Stomach (tissue), 9 donors: ENCODE data around the gene TMEM132C. TPM values are rescaled to one million over a fixed set of nuclear protein-coding genes. Genes with fewer than 3 reads are reported as not detected.

Experiments used
- DNase-seq, 2 donors: peaks; one replicate each; pipeline versions ENCODE4 v3.0.0 to v3.0.0-alpha.2; 2013 to 2019
- H3K27ac ChIP-seq, 5 donors: fragments of 200-600 bp in 4 of 5; sonication (generic) in 4 of 5; one replicate each; pipeline ENCODE4 v1.5.1; 2013 to 2019; ENCODE audit warnings: mild to moderate bottlenecking in 1 of 5, moderate library complexity in 1 of 5
- H3K27me3 ChIP-seq, 3 donors: fragments of 200-600 bp; sonication (generic); one replicate each; pipeline ENCODE4 v1.5.1; 2017 to 2019; ENCODE audit warnings: mixed run types in 1 of 3
- H3K36me3 ChIP-seq, 4 donors: fragments of 200-600 bp; sonication (generic); 1 replicate in 3 of 4; 2 replicates in 1 of 4; pipeline ENCODE4 v1.5.1; 2016 to 2019
- H3K4me1 ChIP-seq, 4 donors: fragments of 200-600 bp; sonication (generic); one replicate each; pipeline ENCODE4 v1.5.1; 2016 to 2019
- H3K4me3 ChIP-seq, 4 donors: fragments of 200-600 bp; sonication (generic) in 3 of 4; one replicate each; pipeline ENCODE4 v1.5.1; 2016 to 2019; ENCODE audit warnings: mild to moderate bottlenecking in 1 of 4
- H3K9me3 ChIP-seq, 4 donors: fragments of 200-600 bp; sonication (generic); one replicate each; pipeline ENCODE4 v1.5.1; 2016 to 2019
- CTCF ChIP-seq, 7 experiments: fragments of 450-650 bp in 4 of 7; fragments of 200-600 bp in 3 of 7; sonication (generic) in 3 of 7; IDR thresholded peaks; one replicate each; pipeline ENCODE4 v1.5.1; 2016 to 2019; ENCODE audit warnings: antibody characterized with exemption in 7 of 7, control low read depth in 2 of 7, mild to moderate bottlenecking in 1 of 7
- EP300 ChIP-seq: sonication (generic); formaldehyde crosslinking; IDR thresholded peaks from one replicate; pipeline ENCODE4 v1.6.1; 2017; ENCODE audit warnings: antibody characterized with exemption
- POLR2A ChIP-seq, 4 donors: fragments of 450-650 bp; IDR thresholded peaks; one replicate each; pipeline ENCODE4 v1.6.1; 2016; ENCODE audit warnings: antibody characterized with exemption in 4 of 4, control low read depth in 2 of 4, mild to moderate bottlenecking in 1 of 4, moderate library complexity in 1 of 4
- POLR2AphosphoS5 ChIP-seq, 3 donors: sonication (generic); formaldehyde crosslinking; IDR thresholded peaks; one replicate each; pipeline ENCODE4 v1.6.1; 2016; ENCODE audit warnings: antibody characterized with exemption in 3 of 3
- WGBS, 5 donors: extraction: QIAGEN DNeasy Blood & Tissue Kit in 3 of 5; methylation state at CpG; one replicate each; pipeline versions ENCODE4 v1.1.5 to v1.1.7; 2013 to 2018; 5-methylcytosine and 5-hydroxymethylcytosine counted together
- intact Hi-C: fragments of 100-400 bp; cut with DNase I; formaldehyde crosslinking; loops from one replicate; pipeline ENCODE4 v1.15.1; 2023; ENCODE audit warnings: low total_unique reads
- polyA plus RNA-seq, 3 donors: library from polyadenylated mRNA; stranded (reverse); fragments of 200-250 nt; gene quantifications; one replicate each; pipeline ENCODE4 v1.2.3, GENCODE V29; 2013
- total RNA-seq, 5 donors: library from RNA; depleted of rRNA; stranded (reverse); fragments of >200 nt; gene quantifications; one replicate each; pipeline versions ENCODE4 v1.1.0 to v1.2.3, GENCODE V29; 2014 to 2016
- donor health status: healthy with polysubstance abuse.
- donor health status: Bipolar disorder and iron deficiency.
- donor health status: healthy.

TMEM132C gene
- total and polyA plus RNA-seq, 8 donors, result under 0.01 to 12.8 (median 0.94) TPM

GRCh38 chr12:128445415-128446127 is 178.6 kb downstream of the TMEM132C start:
- Histone ChIP-seq H3K4me3 (no peak overlapping the region), H3K4me1 (no peaks in the 10 kb centered on the region), H3K27me3 (no peaks in the 10 kb centered on the region), H3K27ac (no peak overlapping the region), H3K36me3 (no peaks in the 10 kb centered on the region), H3K9me3 (peaks cover 0 to 10% (median 0%) of the 10 kb centered on the region in 4 donors)
- intact Hi-C loops, result no loop called here
- DNase-seq, result no peak
- no peak for TF ChIP-seq CTCF (IDR thresholded peaks at IDR 0.05)
- no peak for TF ChIP-seq POLR2AphosphoS5 (IDR thresholded peaks at IDR 0.05)
- no peak for TF ChIP-seq EP300
- TF ChIP-seq POLR2A (IDR thresholded peaks at IDR 0.05), result no peak
- WGBS, 5 donors, result 33 to 45% (median 38%) methylated on average over 12 to 13 of the region's 13 CpGs

DNA sequence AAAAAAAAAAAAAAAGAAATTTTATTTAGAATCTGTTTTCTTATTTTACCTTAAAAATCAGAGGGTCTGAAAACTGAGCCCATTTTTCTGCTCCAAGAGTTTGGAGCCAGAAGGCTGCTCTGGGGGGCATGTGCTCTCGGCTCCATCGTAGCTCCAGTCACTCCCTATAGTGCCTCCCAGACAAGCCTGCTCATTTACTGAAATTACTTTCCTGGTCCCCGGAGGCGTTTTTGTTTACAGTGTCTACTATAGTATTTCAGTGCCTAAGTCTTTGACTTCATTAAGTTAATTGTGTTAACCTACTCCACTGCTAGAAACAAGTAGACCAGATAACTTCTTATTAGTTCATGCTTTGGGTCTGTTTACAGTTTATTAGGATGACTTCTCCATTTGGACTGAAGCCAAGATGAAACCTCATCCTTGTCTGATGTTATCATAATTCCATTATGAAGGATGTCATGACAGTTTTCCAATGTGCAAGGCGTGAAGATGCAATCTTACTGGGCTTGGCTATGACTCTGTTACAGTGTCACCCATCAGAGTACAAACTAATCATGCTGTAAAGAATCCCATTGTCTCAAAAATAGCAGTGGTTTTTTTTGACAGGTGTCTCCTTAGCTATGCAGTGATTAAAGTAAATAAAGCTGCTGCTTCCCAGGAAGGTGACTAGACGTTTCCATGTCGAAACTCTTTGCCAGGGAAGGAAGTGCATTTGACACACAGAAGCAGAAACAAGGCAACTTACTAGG is 182.3 kb downstream of the TMEM132C start:
- DNase-seq, result peak in 1 of 2 donors; percentile 40
- H3K9me3 ChIP-seq, result peaks cover 0 to 4% (median 2%) of the 10 kb centered on the region in 4 donors
- no peaks in the 10 kb centered on the region for H3K4me1 ChIP-seq
- no peak overlapping the region for H3K4me3 ChIP-seq
- 44 to 56% (median 50%) methylated on average over 7 of the region's 7 CpGs for WGBS, 5 donors
- intact Hi-C loops, result no loop called here
- H3K27ac ChIP-seq, result no peak overlapping the region
- peaks cover 0 to 8% (median 0%) of the 10 kb centered on the region in 3 donors for H3K27me3 ChIP-seq
- no peaks in the 10 kb centered on the region for H3K36me3 ChIP-seq
- no peak for TF ChIP-seq CTCF (IDR thresholded peaks at IDR 0.05)
- TF ChIP-seq POLR2AphosphoS5 (IDR thresholded peaks at IDR 0.05), result no peak
- TF ChIP-seq EP300, result no peak
- no peak for TF ChIP-seq POLR2A (IDR thresholded peaks at IDR 0.05)

GRCh38 chr12:128450810-128451209 is 183.8 kb downstream of the TMEM132C start:
- Histone ChIP-seq H3K27me3 (peaks cover 0 to 8% (median 0%) of the 10 kb centered on the region in 3 donors), H3K4me3 (no peak overlapping the region), H3K4me1 (no peaks in the 10 kb centered on the region), H3K27ac (no peak overlapping the region), H3K36me3 (no peaks in the 10 kb centered on the region), H3K9me3 (peaks cover 0 to 4% (median 2%) of the 10 kb centered on the region in 4 donors)
- WGBS, 5 donors, result 80 to 92% (median 89%) methylated on average over 3 of the region's 3 CpGs
- intact Hi-C loops, result no loop called here
- TF ChIP-seq POLR2AphosphoS5 (IDR thresholded peaks at IDR 0.05) (no peak), POLR2A (IDR thresholded peaks at IDR 0.05) (no peak)
- DNase-seq, result no peak

DNA sequence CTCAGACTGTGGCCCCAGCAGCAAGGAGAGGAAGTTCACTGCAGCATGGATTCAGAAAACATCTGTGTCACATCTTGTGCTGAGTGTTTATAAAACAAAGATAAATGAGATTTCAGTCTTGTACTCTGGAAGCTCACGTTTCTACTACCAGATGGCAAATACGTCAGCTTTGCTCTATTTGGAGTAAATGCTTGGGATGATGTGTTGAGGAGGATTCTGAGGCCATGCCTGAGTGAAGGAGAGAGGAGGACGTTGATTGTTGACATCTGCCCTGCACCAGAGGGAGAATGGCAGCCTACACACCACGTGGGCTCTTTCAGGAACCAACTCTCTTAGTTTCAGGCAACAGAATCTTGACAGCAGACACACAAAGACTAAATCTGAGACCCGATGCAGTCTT is 188.9 kb downstream of the TMEM132C start:
- Histone ChIP-seq H3K9me3 (peaks cover 0 to 9% (median 2%) of the 10 kb centered on the region in 4 donors), H3K27me3 (peaks cover 0 to 15% (median 0%) of the 10 kb centered on the region in 3 donors), H3K36me3 (no peaks in the 10 kb centered on the region), H3K4me3 (no peak overlapping the region), H3K4me1 (no peaks in the 10 kb centered on the region), H3K27ac (no peak overlapping the region)
- TF ChIP-seq POLR2A (IDR thresholded peaks at IDR 0.05), result no peak
- no peak for TF ChIP-seq CTCF (IDR thresholded peaks at IDR 0.05)
- no peak for TF ChIP-seq POLR2AphosphoS5 (IDR thresholded peaks at IDR 0.05)
- no peak for TF ChIP-seq EP300
- DNase-seq, result peak in 1 of 2 donors; percentile 69
- WGBS, 5 donors, result 28 to 38% (median 31%) methylated on average over 5 of the region's 5 CpGs
- intact Hi-C loops, result no loop called here
